Epithelial cell of esophagus (primary cell): ENCODE data around the gene CTDSP1.

Experiments used
- DNase-seq: peaks from one replicate; pipeline ENCODE4 v3.0.0; 2010; ENCODE audit warnings: low read depth
- H3K4me3 ChIP-seq: 2 replicates; pipeline ENCODE4 v1.5.1; 2011; ENCODE audit warnings: mild to moderate bottlenecking, low read length, control low read depth
- TF ChIP-seq, protein P1 (sequence below): IDR thresholded peaks from 2 replicates; pipeline ENCODE4 v1.5.1; 2011; ENCODE audit warnings: low read depth, mild to moderate bottlenecking, low read length, control low read depth, inconsistent platforms; ENCODE audit not compliant: insufficient read depth; ENCODE audit errors: missing control alignments

CTDSP1 gene

GRCh38 chr2:218400167-218400929, 680 bp downstream of the CTDSP1 start:
- peak overlapping the region; percentile 63 for H3K4me3 ChIP-seq
- TF ChIP-seq, protein P1, sequence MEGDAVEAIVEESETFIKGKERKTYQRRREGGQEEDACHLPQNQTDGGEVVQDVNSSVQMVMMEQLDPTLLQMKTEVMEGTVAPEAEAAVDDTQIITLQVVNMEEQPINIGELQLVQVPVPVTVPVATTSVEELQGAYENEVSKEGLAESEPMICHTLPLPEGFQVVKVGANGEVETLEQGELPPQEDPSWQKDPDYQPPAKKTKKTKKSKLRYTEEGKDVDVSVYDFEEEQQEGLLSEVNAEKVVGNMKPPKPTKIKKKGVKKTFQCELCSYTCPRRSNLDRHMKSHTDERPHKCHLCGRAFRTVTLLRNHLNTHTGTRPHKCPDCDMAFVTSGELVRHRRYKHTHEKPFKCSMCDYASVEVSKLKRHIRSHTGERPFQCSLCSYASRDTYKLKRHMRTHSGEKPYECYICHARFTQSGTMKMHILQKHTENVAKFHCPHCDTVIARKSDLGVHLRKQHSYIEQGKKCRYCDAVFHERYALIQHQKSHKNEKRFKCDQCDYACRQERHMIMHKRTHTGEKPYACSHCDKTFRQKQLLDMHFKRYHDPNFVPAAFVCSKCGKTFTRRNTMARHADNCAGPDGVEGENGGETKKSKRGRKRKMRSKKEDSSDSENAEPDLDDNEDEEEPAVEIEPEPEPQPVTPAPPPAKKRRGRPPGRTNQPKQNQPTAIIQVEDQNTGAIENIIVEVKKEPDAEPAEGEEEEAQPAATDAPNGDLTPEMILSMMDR: no peak
- peak; percentile 28 for DNase-seq

- H3K4me3 ChIP-seq: peak overlapping the region; percentile 63
- DNase-seq: no peak
These were observed 1.5 kb downstream of the CTDSP1 start for GRCh38 chr2:218400930-218401881.

DNA sequence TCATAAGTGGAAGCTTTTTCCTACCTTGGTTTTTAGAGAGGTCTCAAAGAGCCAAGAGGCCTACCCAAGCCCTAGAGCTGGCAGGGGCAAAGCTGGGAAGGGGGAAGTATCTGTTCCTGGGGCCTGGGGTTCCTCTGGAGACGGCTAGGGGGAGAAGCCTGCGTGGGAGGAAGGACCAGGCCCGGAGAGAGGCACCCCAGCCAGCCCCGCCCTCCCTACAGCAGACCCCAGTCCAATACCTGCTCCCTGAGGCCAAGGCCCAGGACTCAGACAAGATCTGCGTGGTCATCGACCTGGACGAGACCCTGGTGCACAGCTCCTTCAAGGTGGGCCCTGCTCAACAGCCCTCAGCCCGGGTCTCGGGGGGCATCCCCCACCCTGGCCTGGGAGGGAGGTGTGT, 2.2 kb downstream of the CTDSP1 start:
- TF ChIP-seq, protein P1: no peak
- no peak overlapping the region for H3K4me3 ChIP-seq
- DNase-seq: no peak

More at GRCh38 chr2:218400930-218401881, 1.5 kb downstream of the CTDSP1 start:
- TF ChIP-seq, protein P1: no peak

DNA sequence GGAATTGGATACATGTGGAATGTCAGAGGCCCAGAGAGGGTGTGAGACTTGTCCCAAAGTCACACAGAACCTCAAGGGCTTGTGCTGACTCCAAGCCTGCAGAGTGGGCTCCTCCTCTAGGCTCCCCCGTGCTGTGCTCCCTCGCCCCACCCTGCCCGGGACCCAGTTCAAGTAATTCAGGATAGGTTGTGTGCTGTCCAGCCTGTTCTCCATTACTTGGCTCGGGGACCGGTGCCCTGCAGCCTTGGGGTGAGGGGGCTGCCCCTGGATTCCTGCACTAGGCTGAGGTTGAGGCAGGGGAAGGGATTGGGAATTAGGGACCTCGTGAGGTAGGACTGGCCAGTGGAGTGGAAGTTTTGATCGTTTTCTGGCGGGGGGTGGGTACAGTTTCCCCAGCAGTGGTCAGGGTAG, 2.8 kb downstream of the CTDSP1 start:
- TF ChIP-seq, protein P1: no peak
- no peak overlapping the region for H3K4me3 ChIP-seq
- no peak for DNase-seq

GRCh38 chr2:218402911-218403411, 3.3 kb downstream of the CTDSP1 start:
- DNase-seq: no peak
- H3K4me3 ChIP-seq: no peak overlapping the region
- TF ChIP-seq, protein P1: no peak

- TF ChIP-seq, protein P1: no peak
- DNase-seq: no peak
- H3K4me3 ChIP-seq: no peak overlapping the region
These were observed 4.1 kb downstream of the CTDSP1 start for GRCh38 chr2:218403810-218404209.
